Measurements from ENCODE around the gene INKA2.
A peak's percentile ranks its signal among the peaks of the same experiment; 100 is the strongest.

- no peak for TF ChIP-seq CTCF (conservative IDR thresholded peaks at IDR 0.05; ENCODE audit: low read depth, low read length)
- no peak for TF ChIP-seq BHLHE40 (IDR thresholded peaks at IDR 0.05; ENCODE audit: low read depth, low read length)
- no peak for TF ChIP-seq POLR2A (IDR thresholded peaks at IDR 0.05; ENCODE audit: low read depth, low read length)
- no peak for TF ChIP-seq FOS (IDR thresholded peaks at IDR 0.05; ENCODE audit: low read depth, low read length)
- no peak for TF ChIP-seq ELK1 (IDR thresholded peaks at IDR 0.05; ENCODE audit: borderline replicate concordance, low read depth, low read length)
- no peak for TF ChIP-seq MAZ (IDR thresholded peaks at IDR 0.05; ENCODE audit: borderline replicate concordance, low read depth, low read length)
- TF ChIP-seq RAD21 (IDR thresholded peaks at IDR 0.05; ENCODE audit: low read length) = no peak
- TF ChIP-seq MAFK (IDR thresholded peaks at IDR 0.05; ENCODE audit: low read depth, low read length) = no peak
- TF ChIP-seq CEBPB (IDR thresholded peaks at IDR 0.05; ENCODE audit: low read depth, low read length) = peak; percentile 24; the same call in 1 of the 2 replicates
- TF ChIP-seq USF2 (IDR thresholded peaks at IDR 0.05; ENCODE audit: low read depth, low read length) = no peak
- no peak for TF ChIP-seq MXI1 (IDR thresholded peaks at IDR 0.05; ENCODE audit: borderline replicate concordance, low read depth, low read length)
- no peak for TF ChIP-seq SMC3 (IDR thresholded peaks at IDR 0.05; ENCODE audit: low read depth, low read length)
- TF ChIP-seq CHD1 (IDR thresholded peaks at IDR 0.05; ENCODE audit: low read depth, low read length) = no peak
- no peak for TF ChIP-seq RCOR1 (IDR thresholded peaks at IDR 0.05; ENCODE audit: insufficient replicate concordance, low read length)
Observed at GRCh38 chr1:111745675-111746613, 6.7 kb upstream of the INKA2 start.
